ENCODE results near the gene SLC1A2. TPM values are rescaled to one million over a fixed set of nuclear protein-coding genes. Genes with fewer than 3 reads are reported as not detected.

SLC1A2 gene
- total RNA-seq, 2 experiments from 2014 or later = not detected

GRCh38 chr11:35358391-35358790 is 61.0 kb downstream of the SLC1A2 start:
- DNase-seq (ENCODE audit: low spot score) = no peak
- Histone ChIP-seq H3K36me3 (ENCODE audit: insufficient read depth, low read length) (no peaks in the 10 kb centered on the region), H3K27ac (ENCODE audit: low read depth, low read length, poor library complexity, severe bottlenecking) (no peak overlapping the region), H2AFZ (ENCODE audit: low read length) (no peak overlapping the region), H3K4me1 (ENCODE audit: insufficient read depth, low read length, poor library complexity, severe bottlenecking) (no peaks in the 10 kb centered on the region), H3K4me2 (ENCODE audit: low read length) (no peak overlapping the region), H3K9me2 (ENCODE audit: insufficient read depth, low read length) (no peaks in the 10 kb centered on the region), H3K9me3 (ENCODE audit: low read length) (no peaks in the 10 kb centered on the region), H3K79me2 (ENCODE audit: insufficient read depth, low read depth, low read length) (no peaks in the 10 kb centered on the region), H3K4me3 (ENCODE audit: low read depth, low read length, poor library complexity, severe bottlenecking) (no peak overlapping the region), H4K20me1 (ENCODE audit: insufficient read depth, low read length) (no peaks in the 10 kb centered on the region)
- TF ChIP-seq CTCF (conservative IDR thresholded peaks at IDR 0.05; ENCODE audit: low read length) = no peak
- TF ChIP-seq EZH2phosphoT487 (IDR thresholded peaks at IDR 0.05; ENCODE audit: borderline replicate concordance, low read depth, low read length) = no peak
- no TSS peak for BruUV-seq (replicated peaks)
- CTCF ChIA-PET (ENCODE audit: unreplicated experiment) = interaction anchor here (0.6 kb wide), 1 partner anchor 33 kb away, joined by 3 read pairs; no protein-coding TSS in a partner anchor
- POLR2A ChIA-PET = interaction anchor here (0.7 kb wide), 1 partner anchor 11 kb away, joined by 4 read pairs; no protein-coding TSS in a partner anchor
- intact Hi-C loops (cut with micrococcal nuclease; ENCODE audit: unreplicated experiment) = no loop called here

- Histone ChIP-seq H3K27ac (ENCODE audit: low read depth, low read length, poor library complexity, severe bottlenecking) (no peak overlapping the region), H3K79me2 (ENCODE audit: insufficient read depth, low read depth, low read length) (no peaks in the 10 kb centered on the region), H2AFZ (ENCODE audit: low read length) (no peak overlapping the region), H3K9me2 (ENCODE audit: insufficient read depth, low read length) (no peaks in the 10 kb centered on the region), H3K36me3 (ENCODE audit: insufficient read depth, low read length) (no peaks in the 10 kb centered on the region), H3K9me3 (ENCODE audit: low read length) (no peaks in the 10 kb centered on the region), H4K20me1 (ENCODE audit: insufficient read depth, low read length) (no peaks in the 10 kb centered on the region), H3K4me2 (ENCODE audit: low read length) (no peak overlapping the region), H3K4me3 (ENCODE audit: low read depth, low read length, poor library complexity, severe bottlenecking) (no peak overlapping the region), H3K4me1 (ENCODE audit: insufficient read depth, low read length, poor library complexity, severe bottlenecking) (no peaks in the 10 kb centered on the region)
- TF ChIP-seq CTCF (conservative IDR thresholded peaks at IDR 0.05; ENCODE audit: low read length) (no peak), EZH2phosphoT487 (IDR thresholded peaks at IDR 0.05; ENCODE audit: borderline replicate concordance, low read depth, low read length) (no peak)
- ChIA-PET CTCF (ENCODE audit: unreplicated experiment) (no interaction called here), POLR2A (interaction anchor here (0.6 to 0.7 kb wide), 2 partner anchors 11 to 1414 kb away, joined by 3 to 4 read pairs; no protein-coding TSS in a partner anchor)
- no peak for DNase-seq (ENCODE audit: low spot score)
- intact Hi-C loops (cut with micrococcal nuclease; ENCODE audit: unreplicated experiment) = no loop called here
- BruUV-seq (replicated peaks) = no TSS peak
These were observed 61.4 kb downstream of the SLC1A2 start for GRCh38 chr11:35357923-35358322.

- BruUV-seq (replicated peaks) = no TSS peak
- ChIA-PET CTCF (ENCODE audit: unreplicated experiment) (no interaction called here), POLR2A (interaction anchor here (1.3 kb wide), 1 partner anchor 44 kb away, joined by 4 read pairs; no protein-coding TSS in a partner anchor)
- Histone ChIP-seq H3K36me3 (ENCODE audit: insufficient read depth, low read length) (no peaks in the 10 kb centered on the region), H4K20me1 (ENCODE audit: insufficient read depth, low read length) (no peaks in the 10 kb centered on the region), H3K27ac (ENCODE audit: low read depth, low read length, poor library complexity, severe bottlenecking) (no peak overlapping the region), H3K79me2 (ENCODE audit: insufficient read depth, low read depth, low read length) (no peaks in the 10 kb centered on the region), H3K9me3 (ENCODE audit: low read length) (no peaks in the 10 kb centered on the region), H3K9me2 (ENCODE audit: insufficient read depth, low read length) (no peaks in the 10 kb centered on the region), H3K4me2 (ENCODE audit: low read length) (no peak overlapping the region), H2AFZ (ENCODE audit: low read length) (no peak overlapping the region), H3K4me1 (ENCODE audit: insufficient read depth, low read length, poor library complexity, severe bottlenecking) (no peaks in the 10 kb centered on the region), H3K4me3 (ENCODE audit: low read depth, low read length, poor library complexity, severe bottlenecking) (no peak overlapping the region)
- DNase-seq (ENCODE audit: low spot score) = no peak
- intact Hi-C loops (cut with micrococcal nuclease; ENCODE audit: unreplicated experiment) = no loop called here
- TF ChIP-seq EZH2phosphoT487 (IDR thresholded peaks at IDR 0.05; ENCODE audit: borderline replicate concordance, low read depth, low read length) (no peak), CTCF (conservative IDR thresholded peaks at IDR 0.05; ENCODE audit: low read length) (no peak)
These were observed 64.1 kb downstream of the SLC1A2 start for GRCh38 chr11:35355102-35355749.
